CD14-positive monocyte (primary cell): ENCODE results near the gene JDP2. TPM values are rescaled to one million over a fixed set of nuclear protein-coding genes. Genes with fewer than 3 reads are reported as not detected.

ENCODE experiments used
- DNase-seq, 3 donors: peaks; one replicate each; pipeline ENCODE4 v3.0.0-alpha.2; 2011 to 2022
- H2AFZ ChIP-seq: 2 replicates; pipeline ENCODE4 v1.6.0; 2012; ENCODE audit warnings: mild to moderate bottlenecking, low read depth, low read length, inconsistent platforms; ENCODE audit not compliant: insufficient read depth, poor library complexity, severe bottlenecking
- H3K27ac ChIP-seq, 2 donors: 1 replicate in 1 of 2; 2 replicates in 1 of 2; pipeline ENCODE4 v1.5.1; 2012 to 2013; ENCODE audit warnings: low read length in 2 of 2, control low read depth in 1 of 2, inconsistent platforms in 1 of 2, low read depth in 1 of 2, mild to moderate bottlenecking in 1 of 2
- H3K27me3 ChIP-seq, 2 donors: one replicate each; pipeline versions ENCODE4 v1.6.0 to v1.6.1; 2011 to 2013; ENCODE audit warnings: low read length in 2 of 2; ENCODE audit not compliant: control insufficient read depth in 2 of 2, insufficient read depth in 2 of 2
- H3K36me3 ChIP-seq, 2 donors: replicated peaks in 1 of 2; 1 replicate in 1 of 2; 2 replicates in 1 of 2; pipeline versions ENCODE4 v1.5.1 to v1.6.1; 2012 to 2013; ENCODE audit warnings: low read length in 2 of 2, control low read depth in 1 of 2, inconsistent platforms in 1 of 2, mild to moderate bottlenecking in 1 of 2; ENCODE audit not compliant: insufficient read depth in 2 of 2, control insufficient read depth in 1 of 2
- H3K4me1 ChIP-seq, 2 donors: 1 replicate in 1 of 2; 2 replicates in 1 of 2; pipeline versions ENCODE4 v1.5.1 to v1.6.1; 2012 to 2013; ENCODE audit warnings: low read length in 2 of 2, control low read depth in 1 of 2, inconsistent platforms in 1 of 2, mild to moderate bottlenecking in 1 of 2, moderate library complexity in 1 of 2; ENCODE audit not compliant: insufficient read depth in 2 of 2, control insufficient read depth in 1 of 2
- H3K4me2 ChIP-seq: replicated peaks from 2 replicates; pipeline ENCODE3; 2012; ENCODE audit warnings: low read length, moderate library complexity, mild to moderate bottlenecking; ENCODE audit not compliant: poor library complexity, severe bottlenecking; ENCODE audit errors: extremely low read depth
- H3K4me3 ChIP-seq, 3 experiments: fragments of 200-600 bp in 1 of 3; sonication (generic) in 1 of 3; replicated peaks in 1 of 3; 1 replicate in 2 of 3; 2 replicates in 1 of 3; pipeline ENCODE4 v1.5.1; 2011 to 2013; ENCODE audit warnings: low read length in 3 of 3, mild to moderate bottlenecking in 3 of 3, control low read depth in 2 of 3, low read depth in 2 of 3, inconsistent platforms in 1 of 3, moderate library complexity in 1 of 3
- H3K79me2 ChIP-seq: 2 replicates; pipeline ENCODE4 v1.6.0; 2012; ENCODE audit warnings: mild to moderate bottlenecking, control low read depth, inconsistent platforms, low read length, moderate library complexity; ENCODE audit not compliant: insufficient read depth
- H3K9ac ChIP-seq: 2 replicates; pipeline ENCODE4 v1.6.0; 2017; ENCODE audit warnings: low read length, mild to moderate bottlenecking; ENCODE audit not compliant: insufficient read depth, poor library complexity, severe bottlenecking
- H3K9me3 ChIP-seq, 2 donors: replicated peaks in 1 of 2; 1 replicate in 1 of 2; 2 replicates in 1 of 2; pipeline versions ENCODE4 v1.5.1 to v1.6.1; 2012 to 2013; ENCODE audit warnings: low read length in 2 of 2, control low read depth in 1 of 2; ENCODE audit not compliant: control insufficient read depth in 1 of 2, insufficient read depth in 1 of 2
- H4K20me1 ChIP-seq: 2 replicates; pipeline ENCODE4 v1.6.0; 2012; ENCODE audit warnings: mild to moderate bottlenecking, low read length, control low read depth, moderate library complexity; ENCODE audit not compliant: insufficient read depth
- H3K27ac Mint-ChIP-seq, 7 donors: one replicate each; pipeline ENCODE4 v1.8.0; 2020; ENCODE audit warnings: mild to moderate bottlenecking in 7 of 7, mixed read lengths in 7 of 7, moderate library complexity in 6 of 7, inconsistent platforms in 2 of 7
- H3K27me3 Mint-ChIP-seq, 3 donors: one replicate each; pipeline ENCODE4 v1.8.0; 2021 to 2022; ENCODE audit warnings: low read depth in 3 of 3, mild to moderate bottlenecking in 3 of 3, mixed read lengths in 3 of 3, moderate library complexity in 3 of 3, inconsistent platforms in 1 of 3
- H3K36me3 Mint-ChIP-seq, 2 donors: one replicate each; pipeline ENCODE4 v1.8.0; 2020; ENCODE audit warnings: mixed read lengths in 2 of 2, inconsistent platforms in 1 of 2, mild to moderate bottlenecking in 1 of 2
- H3K4me1 Mint-ChIP-seq: one replicate; pipeline ENCODE4 v1.8.0; 2020; ENCODE audit warnings: mild to moderate bottlenecking, mixed read lengths
- H3K4me3 Mint-ChIP-seq, 2 donors: one replicate each; pipeline ENCODE4 v1.8.0; 2020; ENCODE audit warnings: mild to moderate bottlenecking in 2 of 2, mixed read lengths in 2 of 2, moderate library complexity in 1 of 2
- H3K9me3 Mint-ChIP-seq, 7 donors: one replicate each; pipeline ENCODE4 v1.8.0; 2020 to 2022; ENCODE audit warnings: mixed read lengths in 7 of 7, mild to moderate bottlenecking in 6 of 7, moderate library complexity in 6 of 7, inconsistent platforms in 2 of 7
- CTCF ChIP-seq: fragments of 200-600 bp; IDR thresholded peaks from one replicate; pipeline ENCODE4 v1.8.0; 2022; ENCODE audit warnings: antibody characterized with exemption, mild to moderate bottlenecking
- WGBS: methylation state at CpG from one replicate; pipeline ENCODE4 v1.1.5; 2013; ENCODE audit warnings: missing lambda C conversion rate; ENCODE audit not compliant: insufficient coverage; 5-methylcytosine and 5-hydroxymethylcytosine counted together
- intact Hi-C, 2 donors: fragments of 100-400 bp; cut with micrococcal nuclease; formaldehyde crosslinking; loops; one replicate each; pipeline versions ENCODE4 v1.15.0 to v1.15.1; 2023
- polyA plus RNA-seq, 3 donors: library from polyadenylated mRNA; depleted of rRNA in 1 of 3; unstranded in 2 of 3; stranded (reverse) in 1 of 3; fragments of 300-500 nt in 2 of 3; fragments of >200 nt in 1 of 3; fragmentation: Illumina TruSeq in 2 of 3; gene quantifications; 1 replicate in 2 of 3; 2 replicates in 1 of 3; pipeline ENCODE4 v1.2.3, GENCODE V29; 2012 to 2021

JDP2 gene
- polyA plus RNA-seq, 3 donors: 3.5 to 69.2 (median 14.2) TPM

DNA sequence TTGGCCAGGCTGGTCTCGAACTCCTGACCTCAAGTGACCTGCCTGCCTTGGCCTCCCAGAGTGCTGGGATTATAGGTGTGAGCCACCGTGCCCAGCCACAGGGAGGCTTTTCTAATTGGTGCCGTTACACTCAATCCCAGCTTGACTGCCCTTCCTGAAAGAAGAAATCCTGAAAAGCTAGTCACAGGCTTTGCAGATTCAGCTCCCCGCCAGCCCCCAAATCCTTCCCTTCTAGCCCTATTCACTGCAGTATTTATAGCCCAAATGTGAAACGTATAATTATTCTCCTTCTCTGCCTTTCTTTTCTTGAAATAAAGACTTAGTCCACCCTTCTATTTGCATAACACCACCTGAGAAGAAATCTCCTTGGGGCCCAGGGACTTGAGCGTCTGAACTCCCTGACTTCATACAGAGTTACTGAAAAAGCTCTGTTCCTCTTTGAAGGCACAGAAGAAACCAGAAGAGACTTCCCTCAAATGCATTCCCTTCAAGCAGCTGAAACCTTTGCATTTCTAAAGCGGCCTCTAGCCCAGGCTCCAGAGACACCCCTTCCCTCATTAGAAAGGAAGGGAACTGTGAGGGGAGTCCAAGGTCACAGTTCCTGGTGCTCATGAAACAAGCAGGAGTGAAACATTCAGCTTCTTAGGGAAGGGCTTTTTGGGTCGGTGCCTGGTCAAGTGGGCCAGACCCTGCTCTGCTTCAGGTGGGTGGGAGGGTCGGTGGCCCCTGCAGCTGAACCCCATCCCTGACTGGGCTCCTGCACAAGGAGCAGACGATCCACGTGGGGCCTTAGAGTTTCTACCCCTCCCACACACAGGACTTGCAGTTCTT is 52.2 kb downstream of the JDP2 start:
- H4K20me1 ChIP-seq: no peaks in the 10 kb centered on the region
- no peak overlapping the region for H3K4me2 ChIP-seq
- Mint-ChIP-seq H3K27ac (peak overlapping the region in 1 of 7 donors; percentile 4), H3K27me3 (peaks cover 0 to 2% (median 1%) of the 10 kb centered on the region in 3 donors), H3K4me3 (no peak overlapping the region), H3K9me3 (peaks cover 0 to 2% (median 0%) of the 10 kb centered on the region in 7 donors), H3K4me1 (peaks cover 6% of the 10 kb centered on the region), H3K36me3 (peaks cover 12 to 17% of the 10 kb centered on the region in 2 donors)
- DNase-seq: no peak
- no peak overlapping the region for H3K9ac ChIP-seq
- H3K9me3 ChIP-seq: no peaks in the 10 kb centered on the region
- H3K4me1 ChIP-seq: no peaks in the 10 kb centered on the region
- no peaks in the 10 kb centered on the region for H3K27me3 ChIP-seq
- no peak overlapping the region for H2AFZ ChIP-seq
- H3K36me3 ChIP-seq: peaks cover 16 to 23% of the 10 kb centered on the region in 2 donors
- WGBS: 66% methylated on average over 5 of the region's 11 CpGs
- H3K79me2 ChIP-seq: no peaks in the 10 kb centered on the region
- intact Hi-C loops: no loop called here
- no peak overlapping the region for H3K4me3 ChIP-seq
- no peak for TF ChIP-seq CTCF
- H3K27ac ChIP-seq: no peak overlapping the region

GRCh38 chr14:75482366-75482765 is 54.5 kb downstream of the JDP2 start:
- TF ChIP-seq CTCF: no peak
- peaks cover 6% of the 10 kb centered on the region for H3K4me1 Mint-ChIP-seq
- Histone ChIP-seq H3K79me2 (no peaks in the 10 kb centered on the region), H3K9me3 (no peaks in the 10 kb centered on the region), H3K4me2 (no peak overlapping the region), H3K27me3 (no peaks in the 10 kb centered on the region), H3K36me3 (no peaks in the 10 kb centered on the region), H3K27ac (no peak overlapping the region), H2AFZ (no peak overlapping the region), H3K9ac (no peak overlapping the region), H3K4me1 (no peaks in the 10 kb centered on the region), H4K20me1 (no peaks in the 10 kb centered on the region), H3K4me3 (no peak overlapping the region)
- H3K27ac Mint-ChIP-seq: no peak overlapping the region
- peaks cover 0 to 5% (median 3%) of the 10 kb centered on the region in 7 donors for H3K9me3 Mint-ChIP-seq
- no peaks in the 10 kb centered on the region for H3K36me3 Mint-ChIP-seq
- peaks cover 0 to 2% (median 1%) of the 10 kb centered on the region in 3 donors for H3K27me3 Mint-ChIP-seq
- no peak for DNase-seq
- WGBS: 93% methylated on average over 3 of the region's 4 CpGs
- intact Hi-C loops: no loop called here
- H3K4me3 Mint-ChIP-seq: no peak overlapping the region
